GM19468 (cell line): Measurements from ENCODE around the gene SCD5.

Experiments
- ATAC-seq: cut with Tn5 transposase; IDR thresholded peaks from one replicate; pipeline ENCODE4 v1.9.1; 2021; ENCODE audit warnings: mild to moderate bottlenecking, moderate library complexity, moderate number of reproducible peaks; ENCODE audit not compliant: unreplicated experiment; ENCODE audit errors: extremely low read depth

SCD5 gene

GRCh38 chr4:82697561-82697960 is 101.0 kb downstream of the SCD5 start:
- no peak for ATAC-seq

DNA sequence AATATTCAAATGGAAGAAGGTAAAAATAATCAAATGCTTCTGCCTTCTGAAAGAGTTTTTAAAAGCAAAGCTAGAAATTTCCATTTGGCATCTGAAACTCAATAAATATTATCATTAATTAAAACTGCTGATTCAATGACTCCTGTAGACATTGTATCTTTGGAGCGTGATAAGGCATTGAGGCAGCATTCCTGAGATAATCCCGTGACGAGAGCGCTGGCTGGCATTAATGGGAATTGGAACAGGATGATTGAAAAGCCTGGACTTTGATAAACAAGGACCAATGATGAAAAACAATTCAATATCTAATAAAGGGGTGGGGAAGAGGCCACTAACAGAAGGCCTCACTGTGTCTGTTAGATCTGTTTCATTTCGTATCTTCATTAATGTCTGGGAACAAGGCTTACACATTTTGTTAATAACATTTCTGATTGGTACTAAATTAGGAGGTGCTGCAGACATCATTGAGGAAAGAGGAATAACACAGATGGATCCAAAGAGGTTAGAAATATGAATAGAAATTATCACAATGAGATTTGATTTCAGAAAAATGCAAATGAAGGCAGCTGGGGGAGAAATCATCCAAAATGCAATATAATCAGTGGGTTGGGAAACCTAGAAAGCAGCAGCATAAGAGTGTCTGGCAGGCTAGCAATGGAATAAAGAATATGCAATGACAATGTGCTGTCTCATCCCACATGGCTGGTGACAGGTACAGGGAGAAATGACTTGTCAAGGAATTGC is 102.3 kb downstream of the SCD5 start:
- no peak for ATAC-seq

DNA sequence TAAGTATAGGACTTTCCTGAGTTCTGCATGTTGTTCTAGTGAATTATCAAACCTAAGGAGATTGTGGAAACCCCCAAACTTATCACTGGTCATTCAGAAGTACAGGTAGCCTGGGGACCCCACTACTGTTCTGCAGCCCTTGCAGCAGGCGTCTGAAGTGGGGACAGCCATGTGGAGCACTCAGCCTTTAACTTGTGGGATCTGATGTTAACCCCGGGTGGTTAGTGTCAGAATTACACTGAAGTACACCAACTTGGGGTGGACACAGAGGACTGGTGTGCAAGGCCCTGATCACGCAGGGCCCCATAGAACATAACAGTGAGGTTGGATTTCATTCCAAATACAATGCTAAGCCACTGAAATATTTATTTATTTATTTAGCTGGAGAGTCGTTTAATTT is 103.7 kb downstream of the SCD5 start:
- no peak for ATAC-seq

- no peak for ATAC-seq
Measured at GRCh38 chr4:82694046-82694445, 104.5 kb downstream of the SCD5 start.

DNA sequence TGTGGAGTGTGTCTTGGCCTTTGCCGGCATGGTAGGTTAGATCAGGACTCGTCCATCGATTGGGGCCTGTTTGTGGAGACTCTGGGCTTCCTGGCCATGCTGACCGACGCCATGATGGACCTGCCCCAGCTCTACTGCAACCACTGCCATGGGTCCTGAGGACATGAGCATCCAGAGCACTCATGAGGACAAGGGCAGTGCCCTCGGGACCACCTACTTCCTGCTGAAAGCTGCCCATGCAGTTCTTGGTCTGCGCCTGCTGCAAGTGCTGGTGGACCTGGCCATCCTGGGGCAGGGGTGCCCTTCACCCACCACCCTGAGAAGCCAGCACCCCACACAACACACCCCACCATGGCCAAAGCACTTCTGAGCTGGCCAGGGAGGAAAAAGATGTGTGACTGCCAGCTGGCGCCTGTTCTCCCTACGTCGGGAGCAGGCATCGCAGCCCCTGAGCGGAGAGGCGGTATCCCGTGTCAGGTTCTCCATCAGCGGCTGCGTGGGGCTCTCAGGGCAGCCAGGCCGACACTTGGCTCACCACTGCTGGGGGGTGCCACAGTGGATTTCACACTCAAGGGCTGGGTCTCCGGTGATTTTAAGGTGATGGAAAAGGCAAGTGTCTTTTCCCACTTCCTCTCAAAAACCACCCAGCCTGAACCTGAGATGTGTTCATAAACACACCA is 106.4 kb downstream of the SCD5 start:
- ATAC-seq = no peak

- no peak for ATAC-seq
Measured at GRCh38 chr4:82691431-82691830, 107.2 kb downstream of the SCD5 start.

- ATAC-seq = no peak
Measured at GRCh38 chr4:82688091-82688795, 110.4 kb downstream of the SCD5 start.

- no peak for ATAC-seq
Measured at GRCh38 chr4:82687531-82687930, 111.1 kb downstream of the SCD5 start.

- ATAC-seq = no peak
Measured at GRCh38 chr4:82681754-82682153, 116.8 kb downstream of the SCD5 start.

- no peak for ATAC-seq
Measured at GRCh38 chr4:82680834-82681233, 117.8 kb downstream of the SCD5 start.

DNA sequence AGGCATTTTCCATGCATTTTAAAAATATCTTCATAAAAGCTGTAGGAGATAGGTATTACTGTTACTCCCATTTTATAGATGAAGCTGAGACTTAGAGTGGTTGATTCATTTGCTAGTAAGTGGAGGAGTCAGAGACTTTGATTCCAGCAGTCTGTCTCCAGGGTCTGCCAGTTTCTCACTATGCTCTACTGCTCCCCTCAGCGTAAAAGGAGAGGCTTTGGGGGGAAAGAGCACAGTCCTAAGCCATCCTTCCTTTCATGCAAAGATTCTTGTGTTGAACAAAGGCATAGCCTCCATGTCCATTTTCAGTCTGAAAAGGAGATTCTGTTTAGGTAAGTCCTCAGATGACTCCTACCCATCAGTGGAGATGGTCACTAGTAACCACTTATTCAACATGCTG is 119.1 kb downstream of the SCD5 start:
- ATAC-seq = no peak

DNA sequence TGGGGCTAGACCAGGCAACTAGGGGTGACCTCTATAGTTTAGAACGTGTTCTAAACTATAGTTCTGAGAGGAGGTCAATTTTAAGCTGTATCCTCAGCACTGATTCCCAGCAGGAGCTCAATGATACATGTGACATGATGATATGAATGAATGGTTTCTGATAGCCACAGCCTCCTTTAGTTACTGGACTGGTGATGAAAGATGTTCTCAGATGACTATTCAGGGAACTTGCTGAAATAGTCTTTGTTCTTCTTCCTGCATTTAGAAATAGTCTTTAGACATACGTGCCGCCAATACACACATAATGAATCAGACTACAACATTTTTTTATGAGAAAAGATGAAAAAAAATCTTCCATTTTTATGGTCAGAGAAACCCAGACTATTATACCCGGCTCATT is 120.5 kb downstream of the SCD5 start:
- ATAC-seq = no peak

- no peak for ATAC-seq
Measured at GRCh38 chr4:82677327-82677726, 121.3 kb downstream of the SCD5 start.

GRCh38 chr4:82667761-82668480 is 130.7 kb downstream of the SCD5 start:
- no peak for ATAC-seq

GRCh38 chr4:82666970-82667665 is 131.5 kb downstream of the SCD5 start:
- ATAC-seq = no peak

DNA sequence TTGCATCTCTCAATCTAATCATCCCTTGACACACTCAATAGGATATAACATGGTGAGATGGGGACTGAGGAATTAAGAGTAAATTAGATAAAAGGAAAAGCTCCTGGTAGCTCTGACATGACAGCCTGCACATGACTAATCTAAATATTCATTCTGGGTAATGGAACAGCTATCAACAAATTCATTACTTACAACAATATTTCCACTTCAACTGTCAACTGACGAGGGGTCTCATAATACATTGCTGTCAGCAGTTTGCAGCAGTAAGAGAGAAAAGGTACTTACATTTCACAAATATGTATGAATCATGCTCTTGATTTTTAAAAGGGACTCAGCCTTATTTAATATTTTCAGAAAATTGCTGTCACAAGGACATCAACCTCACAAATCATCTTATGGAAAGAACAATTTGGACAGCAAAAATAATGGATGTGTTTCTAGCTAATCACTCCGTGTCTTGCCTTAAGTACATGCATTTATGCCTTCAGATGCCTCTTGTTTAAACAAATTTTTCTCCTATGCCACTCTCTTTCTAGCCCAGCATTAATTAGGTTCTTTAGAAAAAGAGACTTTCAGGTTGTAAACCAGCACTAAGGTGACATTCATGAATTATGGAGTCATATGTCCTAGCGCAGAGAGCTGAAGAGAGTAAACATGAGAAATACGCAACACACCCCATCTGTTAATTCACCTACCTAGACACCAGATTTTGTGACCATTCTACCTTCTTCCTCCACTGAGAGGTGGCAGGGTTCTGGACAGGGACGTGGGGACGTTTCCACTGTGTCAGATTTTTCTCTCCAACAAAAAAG is 137.2 kb downstream of the SCD5 start:
- no peak for ATAC-seq

GRCh38 chr4:82652062-82652461 is 146.5 kb downstream of the SCD5 start:
- no peak for ATAC-seq

DNA sequence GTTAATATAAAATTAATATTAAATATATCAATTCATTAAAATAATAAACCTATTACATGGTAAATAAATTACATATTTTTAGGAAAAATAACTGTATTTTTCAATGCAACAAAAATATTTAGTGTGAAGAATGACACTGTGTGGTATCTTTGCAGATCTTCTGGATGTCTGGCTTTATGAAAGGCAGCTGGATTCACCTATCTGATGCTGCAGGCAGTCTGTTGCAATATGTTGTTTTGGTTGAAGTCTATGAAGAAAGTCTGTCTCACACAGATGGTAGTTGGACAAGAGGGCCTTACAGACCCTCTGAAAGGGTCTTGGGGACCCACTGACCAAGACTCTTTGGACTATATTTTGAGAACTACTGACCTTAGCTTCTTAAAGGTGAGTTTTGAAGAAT is 147.7 kb downstream of the SCD5 start:
- ATAC-seq = no peak

GRCh38 chr4:82648356-82648755 is 150.2 kb downstream of the SCD5 start:
- no peak for ATAC-seq
